ENCODE measurements around the gene SEC24C.
A peak's percentile ranks its signal among the peaks of the same experiment; 100 is the strongest.
"Not testable (repeated sequence)": the region's sequence is repeated elsewhere in the genome, so short reads cannot be mapped to it uniquely, and the experiment has no call there.

The SEC24C gene

DNA sequence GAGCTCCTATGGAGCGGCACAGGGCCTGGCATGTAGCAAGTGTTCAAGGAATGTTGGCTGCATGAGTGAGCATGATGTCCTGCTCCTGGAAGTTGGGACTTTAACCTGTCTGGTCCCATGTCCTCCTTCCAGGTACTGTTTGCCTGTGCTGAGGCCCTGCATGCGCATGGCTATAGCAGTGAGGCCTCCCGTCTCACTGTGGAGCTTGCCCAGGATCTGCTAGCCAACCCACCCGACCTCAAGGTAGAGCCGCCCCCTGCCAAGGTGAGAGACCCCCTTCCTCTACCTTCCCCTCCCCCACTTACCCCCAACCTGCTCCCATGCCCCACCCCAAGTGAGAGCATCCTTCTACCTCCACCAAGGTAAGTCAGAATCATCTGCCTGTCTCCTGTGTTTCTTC is 49.3 kb downstream of the SEC24C start:
- DNase-seq (ENCODE audit: low spot score), result no peak

DNA sequence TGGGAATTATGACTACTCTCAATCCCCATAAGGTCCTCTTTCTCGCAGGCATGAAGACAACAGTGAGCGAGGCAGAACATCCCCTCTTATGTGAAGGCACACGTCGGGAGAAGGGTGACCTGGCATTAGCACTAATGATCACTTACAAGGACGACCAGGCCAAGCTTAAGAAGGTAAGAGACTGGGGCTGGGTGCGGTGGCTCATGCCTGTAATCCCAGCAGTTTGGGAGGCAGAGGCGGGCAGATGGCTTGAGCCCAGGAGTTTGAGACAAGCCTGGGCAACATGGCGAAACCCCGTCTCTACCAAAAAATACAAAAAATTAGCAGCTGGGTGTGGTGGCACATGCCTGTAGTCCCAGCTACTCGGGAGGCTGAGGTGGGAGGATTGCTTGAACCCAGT is 51.3 kb downstream of the SEC24C start:
- DNase-seq (ENCODE audit: low spot score), result not testable (repeated sequence)

DNA sequence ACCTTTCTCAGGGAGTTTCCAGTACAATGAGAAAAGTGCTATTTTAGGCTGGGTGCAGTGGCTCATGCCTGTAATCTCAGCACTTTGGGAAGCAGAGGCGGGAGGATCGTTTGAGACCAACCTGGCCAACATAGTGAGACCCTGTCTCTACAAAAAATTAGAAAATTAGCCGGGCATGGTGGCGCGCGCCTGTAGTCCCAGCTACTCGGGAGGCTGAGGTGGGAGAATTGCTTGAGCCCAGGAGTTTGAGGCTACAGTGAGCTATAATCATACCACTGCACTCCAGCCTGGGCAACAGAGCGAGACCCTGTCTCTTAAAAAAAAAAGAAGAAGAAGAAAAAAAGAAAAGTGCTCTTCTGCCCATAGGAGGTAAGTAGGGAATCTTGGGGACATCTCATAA is 51.9 kb downstream of the SEC24C start:
- DNase-seq (ENCODE audit: low spot score), result not testable (repeated sequence)

DNA sequence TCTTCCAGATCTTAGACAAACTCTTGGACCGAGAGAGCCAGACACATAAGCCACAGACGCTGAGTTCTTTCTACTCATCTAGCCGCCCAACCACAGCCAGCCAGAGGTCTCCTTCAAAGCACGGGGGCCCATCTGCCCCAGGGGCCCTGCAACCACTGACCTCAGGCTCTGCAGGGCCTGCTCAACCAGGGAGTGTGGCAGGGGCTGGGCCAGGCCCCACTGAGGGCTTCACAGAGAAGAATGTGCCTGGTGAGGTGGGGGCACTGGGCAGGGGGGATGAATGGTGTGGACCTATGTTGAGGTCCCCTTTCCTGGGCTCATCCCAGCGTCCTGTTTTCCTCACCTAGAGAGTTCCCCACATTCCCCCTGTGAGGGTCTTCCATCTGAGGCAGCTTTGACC is 52.6 kb downstream of the SEC24C start:
- DNase-seq (ENCODE audit: low spot score), result no peak

DNA sequence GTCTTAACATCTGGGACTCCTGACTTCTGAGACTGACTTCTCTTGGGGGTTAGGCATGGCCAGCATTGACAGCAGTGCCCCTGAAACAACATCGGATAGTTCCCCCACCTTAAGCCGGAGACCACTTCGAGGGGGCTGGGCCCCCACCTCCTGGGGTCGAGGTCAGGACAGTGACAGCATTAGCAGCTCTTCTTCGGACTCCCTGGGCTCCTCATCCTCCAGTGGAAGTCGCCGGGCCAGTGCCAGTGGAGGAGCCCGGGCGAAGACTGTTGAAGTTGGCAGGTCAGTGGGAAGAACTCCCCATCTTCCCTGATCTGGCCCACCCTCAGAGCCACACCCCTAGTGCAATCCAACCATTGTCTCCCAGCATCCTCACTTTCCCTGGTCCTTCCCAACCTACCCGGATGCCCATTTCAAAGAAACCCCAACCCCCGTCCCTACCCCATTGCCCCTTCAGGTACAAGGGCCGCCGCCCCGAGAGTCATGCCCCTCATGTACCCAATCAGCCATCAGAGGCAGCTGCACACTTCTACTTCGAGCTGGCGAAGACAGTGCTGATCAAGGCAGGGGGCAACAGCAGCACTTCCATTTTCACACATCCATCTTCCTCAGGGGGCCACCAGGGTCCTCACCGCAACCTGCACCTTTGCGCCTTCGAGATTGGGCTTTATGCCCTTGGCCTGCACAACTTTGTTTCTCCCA is 53.3 kb downstream of the SEC24C start:
- no peak for DNase-seq (ENCODE audit: low spot score)

DNA sequence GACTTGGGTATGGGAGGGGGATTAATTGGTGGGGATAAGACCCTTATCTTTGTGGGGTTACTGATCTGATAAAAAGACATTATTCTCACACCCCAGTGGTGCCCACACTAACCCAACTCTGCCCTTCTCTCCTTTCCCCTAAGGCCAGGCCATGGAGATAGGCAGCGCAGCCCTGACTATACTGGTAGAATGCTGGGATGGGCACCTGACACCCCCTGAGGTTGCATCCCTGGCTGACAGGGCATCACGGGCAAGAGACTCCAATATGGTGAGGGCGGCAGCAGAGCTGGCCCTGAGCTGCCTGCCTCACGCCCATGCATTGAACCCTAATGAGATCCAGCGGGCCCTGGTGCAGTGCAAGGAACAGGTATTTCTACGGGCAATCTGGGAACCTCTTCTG is 53.9 kb downstream of the SEC24C start:
- no peak for DNase-seq (ENCODE audit: low spot score)

DNA sequence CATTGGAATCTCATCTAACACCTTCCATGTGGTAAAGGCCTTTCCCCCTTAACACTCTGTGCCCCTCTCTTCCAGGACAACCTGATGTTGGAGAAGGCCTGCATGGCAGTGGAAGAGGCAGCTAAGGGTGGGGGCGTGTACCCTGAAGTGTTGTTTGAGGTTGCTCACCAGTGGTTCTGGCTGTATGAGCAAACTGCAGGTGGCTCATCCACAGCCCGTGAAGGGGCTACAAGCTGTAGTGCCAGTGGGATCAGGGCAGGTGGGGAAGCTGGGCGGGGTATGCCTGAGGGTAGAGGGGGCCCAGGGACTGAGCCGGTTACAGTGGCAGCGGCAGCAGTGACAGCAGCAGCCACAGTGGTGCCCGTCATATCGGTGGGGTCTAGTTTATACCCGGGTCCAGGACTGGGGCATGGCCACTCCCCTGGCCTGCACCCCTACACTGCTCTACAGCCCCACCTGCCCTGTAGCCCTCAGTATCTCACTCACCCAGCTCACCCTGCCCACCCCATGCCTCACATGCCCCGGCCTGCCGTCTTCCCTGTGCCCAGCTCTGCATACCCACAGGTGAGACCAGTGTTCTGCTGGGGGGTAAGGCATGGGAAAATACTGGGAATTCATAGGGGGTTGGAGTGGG is 54.9 kb downstream of the SEC24C start:
- no peak for DNase-seq (ENCODE audit: low spot score)

DNA sequence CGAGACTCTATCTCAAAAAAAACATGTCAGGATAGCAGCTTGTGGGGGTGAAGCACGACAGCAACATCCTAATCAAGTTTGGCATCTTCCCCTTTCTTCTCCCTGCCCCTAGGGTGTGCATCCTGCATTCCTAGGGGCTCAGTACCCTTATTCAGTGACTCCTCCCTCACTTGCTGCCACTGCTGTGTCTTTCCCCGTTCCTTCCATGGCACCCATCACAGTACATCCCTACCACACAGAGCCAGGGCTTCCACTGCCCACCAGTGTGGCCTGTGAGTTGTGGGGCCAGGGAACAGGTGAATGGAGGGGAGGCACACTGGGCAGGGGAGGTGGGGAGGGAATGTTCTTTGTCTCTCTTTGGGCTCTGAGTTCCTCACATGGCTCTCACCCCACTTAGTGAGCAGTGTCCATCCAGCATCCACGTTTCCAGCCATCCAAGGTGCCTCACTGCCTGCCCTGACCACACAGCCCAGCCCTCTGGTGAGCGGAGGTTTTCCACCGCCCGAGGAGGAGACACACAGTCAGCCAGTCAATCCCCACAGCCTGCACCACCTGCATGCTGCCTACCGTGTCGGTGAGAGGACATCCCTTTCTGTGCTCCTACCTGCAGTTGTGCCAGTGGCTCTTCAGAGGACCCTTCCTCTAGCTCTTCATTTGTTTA is 55.9 kb downstream of the SEC24C start:
- no peak for DNase-seq (ENCODE audit: low spot score)

DNA sequence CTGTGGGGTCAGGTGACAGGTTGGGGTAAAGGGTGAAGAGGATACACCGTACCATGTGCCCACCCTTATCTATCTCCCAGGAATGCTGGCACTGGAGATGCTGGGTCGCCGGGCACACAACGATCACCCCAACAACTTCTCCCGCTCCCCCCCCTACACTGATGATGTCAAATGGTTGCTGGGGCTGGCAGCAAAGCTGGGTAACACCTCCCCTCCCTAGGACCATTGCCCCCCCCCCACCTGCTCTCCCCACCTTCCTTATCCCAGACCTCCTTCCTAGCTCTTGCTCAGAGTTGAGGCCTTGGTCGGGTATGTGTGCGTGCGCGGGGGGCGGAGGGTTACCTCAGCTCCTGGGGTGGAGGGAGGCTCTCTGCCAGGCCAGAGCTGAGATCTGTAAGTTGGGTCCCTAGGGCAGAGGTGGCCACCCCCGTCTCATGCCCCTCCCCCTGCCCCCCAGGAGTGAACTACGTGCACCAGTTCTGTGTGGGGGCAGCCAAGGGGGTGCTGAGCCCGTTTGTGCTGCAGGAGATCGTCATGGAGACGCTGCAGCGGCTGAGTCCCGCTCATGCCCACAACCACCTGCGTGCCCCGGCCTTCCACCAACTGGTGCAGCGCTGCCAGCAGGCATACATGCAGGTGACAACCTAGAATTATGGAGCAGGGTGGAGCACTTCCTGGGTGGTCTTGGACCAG is 56.5 kb downstream of the SEC24C start:
- no peak for DNase-seq (ENCODE audit: low spot score)

DNA sequence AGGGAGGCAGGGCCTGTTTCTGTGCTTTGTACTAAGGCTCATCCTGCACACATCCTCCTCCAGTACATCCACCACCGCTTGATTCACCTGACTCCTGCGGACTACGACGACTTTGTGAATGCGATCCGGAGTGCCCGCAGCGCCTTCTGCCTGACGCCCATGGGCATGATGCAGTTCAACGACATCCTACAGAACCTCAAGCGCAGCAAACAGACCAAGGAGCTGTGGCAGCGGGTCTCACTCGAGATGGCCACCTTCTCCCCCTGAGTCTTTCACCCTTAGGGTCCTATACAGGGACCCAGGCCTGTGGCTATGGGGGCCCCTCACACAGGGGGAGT is 57.0 kb downstream of the SEC24C start:
- no peak for DNase-seq (ENCODE audit: low spot score)

DNA sequence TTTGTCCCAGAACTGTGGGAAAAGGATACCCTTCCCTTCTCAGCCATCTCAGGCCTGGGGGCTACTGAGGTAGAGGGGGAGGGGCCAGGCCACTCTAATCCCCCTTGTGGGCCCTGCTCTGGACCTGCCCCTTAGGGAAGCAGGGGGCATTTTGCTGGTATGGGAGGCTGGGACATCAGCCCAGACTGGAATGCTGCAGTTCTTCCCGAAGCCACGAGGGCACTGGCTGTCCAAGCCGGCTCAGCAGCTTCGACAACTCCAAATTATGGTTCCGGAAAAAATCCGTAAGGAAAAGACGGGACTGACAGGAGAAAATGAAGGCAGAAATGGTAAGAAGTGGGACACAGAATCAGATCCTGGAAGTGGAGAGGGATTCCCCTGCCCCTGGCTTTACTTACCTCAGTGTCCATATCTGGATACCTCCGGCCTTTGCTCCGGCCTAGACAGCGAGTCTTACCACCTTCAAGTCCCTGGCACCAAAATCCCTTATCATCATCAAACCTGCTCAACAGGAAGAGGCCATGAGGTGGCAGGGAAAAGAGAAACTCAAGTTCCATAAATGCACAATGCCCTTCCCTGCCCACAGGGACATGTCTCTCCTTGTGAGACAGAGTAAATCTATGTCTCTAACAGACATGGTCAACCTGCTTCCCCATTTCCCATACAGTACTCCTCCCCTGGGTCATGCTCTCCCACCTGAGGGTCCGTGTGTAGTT is 58.3 kb downstream of the SEC24C start:
- DNase-seq (ENCODE audit: low spot score), result no peak

DNA sequence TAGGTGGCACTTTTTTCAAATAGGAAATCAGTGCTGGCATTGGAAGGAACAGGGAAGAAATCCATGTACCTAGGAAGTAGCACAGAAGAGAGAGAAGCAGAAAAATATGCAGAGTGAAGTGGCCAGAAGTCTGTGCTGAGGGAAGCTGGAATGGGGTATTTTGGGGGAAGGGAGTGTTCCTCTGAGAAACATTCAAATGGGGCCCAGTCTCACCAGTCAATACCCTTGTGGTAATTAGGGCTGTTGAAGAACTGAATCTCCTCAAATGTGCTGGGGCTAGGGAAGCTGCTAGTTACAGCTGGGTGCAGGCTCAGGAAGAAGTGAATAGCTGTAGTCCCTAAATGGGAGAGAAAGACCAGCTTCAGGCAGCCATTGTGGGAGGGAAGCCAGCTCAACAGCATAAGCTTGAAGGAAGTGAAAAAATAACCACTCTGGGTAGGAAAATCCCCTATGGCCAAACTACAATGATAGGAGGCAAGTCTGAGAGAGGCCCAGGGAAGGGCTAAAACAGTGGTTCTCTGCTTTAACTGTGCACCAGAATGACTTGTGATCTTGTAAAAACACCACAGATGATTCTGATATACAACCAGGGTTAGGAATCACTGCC is 59.6 kb downstream of the SEC24C start:
- DNase-seq (ENCODE audit: low spot score), result no peak

DNA sequence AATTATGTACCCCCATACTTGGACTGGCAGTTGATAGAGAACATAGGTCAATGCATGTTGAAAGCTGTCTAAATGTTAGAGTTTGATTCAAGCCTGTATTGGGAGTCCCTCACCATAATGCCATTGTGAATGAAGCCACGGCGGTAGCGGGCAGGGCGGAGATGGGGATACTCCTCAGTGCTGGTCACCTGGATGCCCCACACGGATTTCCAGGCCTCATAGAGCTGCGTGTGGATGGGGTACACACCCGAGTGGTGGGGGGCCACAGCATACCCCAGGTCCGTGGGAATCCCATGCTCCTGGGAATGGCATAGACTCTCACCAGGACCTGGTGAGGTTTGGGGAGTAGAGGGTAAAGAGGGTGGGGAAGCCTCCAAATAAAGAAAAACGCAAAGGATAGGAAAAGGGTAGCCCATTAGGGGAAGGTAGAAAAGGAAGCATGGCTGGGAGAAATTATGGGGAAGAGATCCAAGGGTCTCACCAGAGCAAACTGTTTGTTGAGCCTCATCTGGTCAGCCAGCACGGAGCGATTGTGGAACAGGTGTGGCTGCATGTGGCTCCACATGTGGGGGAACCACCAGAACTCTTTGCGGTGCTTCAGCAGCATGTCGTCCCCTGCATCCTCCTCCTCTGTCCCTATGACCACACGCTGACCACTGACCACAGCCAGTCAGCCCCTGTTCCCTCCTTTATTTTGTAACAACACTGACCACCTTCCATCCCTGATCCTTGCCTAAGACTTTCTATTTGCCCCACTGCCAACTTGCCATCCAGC is 62.2 kb downstream of the SEC24C start:
- no peak for DNase-seq (ENCODE audit: low spot score)

DNA sequence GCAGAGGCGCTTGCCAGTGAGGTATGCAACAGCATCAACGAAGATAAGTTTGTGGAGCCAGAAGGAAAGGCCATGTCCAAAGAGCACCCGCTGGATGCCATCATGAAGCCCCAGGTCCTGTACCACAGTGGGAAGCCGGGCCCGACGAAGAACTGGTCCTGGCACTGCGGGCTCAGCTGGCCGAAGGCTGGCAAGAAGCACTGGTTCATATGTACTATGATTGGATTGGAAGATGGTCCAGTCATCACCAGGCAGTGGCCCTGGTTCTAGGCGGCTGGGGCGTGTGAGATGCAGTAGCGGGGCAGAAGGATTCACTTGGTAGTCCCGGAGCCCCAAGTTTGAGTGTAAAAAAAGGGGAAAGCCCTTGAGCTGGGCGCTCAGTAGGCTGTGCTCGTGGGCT is 63.3 kb downstream of the SEC24C start:
- no peak for DNase-seq (ENCODE audit: low spot score)

DNA sequence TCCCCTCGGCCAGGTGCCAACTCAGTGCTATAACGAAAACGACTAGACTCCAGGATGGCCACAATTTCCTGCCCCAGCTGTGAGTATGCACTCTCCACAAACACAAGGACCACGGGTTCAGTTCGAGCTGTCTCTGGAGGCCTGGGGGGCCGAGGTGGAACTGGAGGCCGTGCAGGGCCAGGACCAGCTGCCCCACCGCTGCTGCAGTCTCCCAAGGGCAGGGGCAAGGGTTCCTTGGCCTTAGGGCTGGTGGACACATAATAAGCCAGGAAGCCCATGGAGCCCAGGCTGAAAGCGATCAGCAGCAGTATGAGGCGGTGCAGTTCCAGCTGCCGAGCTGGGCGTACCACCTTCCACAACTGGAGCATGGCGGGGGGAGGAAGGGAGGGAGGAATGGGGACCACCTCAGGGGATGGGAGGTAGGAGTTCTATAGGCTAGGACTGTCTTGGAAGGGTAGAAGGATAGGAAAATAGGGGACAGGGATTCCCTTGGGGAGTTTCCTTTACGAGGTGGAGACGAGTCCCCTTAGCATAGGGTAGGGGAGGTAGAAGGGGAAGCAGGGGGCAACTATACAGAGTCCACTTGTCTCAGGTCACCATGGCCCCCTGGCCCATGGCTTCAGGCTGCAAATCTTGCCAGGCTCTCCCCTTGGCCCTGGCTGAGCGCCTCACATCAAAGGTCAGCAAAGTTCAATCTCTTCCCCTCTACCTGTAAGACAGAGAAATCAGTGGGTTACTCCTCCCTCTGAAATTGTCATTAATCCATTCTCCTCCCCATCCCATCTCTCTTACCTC is 64.0 kb downstream of the SEC24C start:
- no peak for DNase-seq (ENCODE audit: low spot score)

DNA sequence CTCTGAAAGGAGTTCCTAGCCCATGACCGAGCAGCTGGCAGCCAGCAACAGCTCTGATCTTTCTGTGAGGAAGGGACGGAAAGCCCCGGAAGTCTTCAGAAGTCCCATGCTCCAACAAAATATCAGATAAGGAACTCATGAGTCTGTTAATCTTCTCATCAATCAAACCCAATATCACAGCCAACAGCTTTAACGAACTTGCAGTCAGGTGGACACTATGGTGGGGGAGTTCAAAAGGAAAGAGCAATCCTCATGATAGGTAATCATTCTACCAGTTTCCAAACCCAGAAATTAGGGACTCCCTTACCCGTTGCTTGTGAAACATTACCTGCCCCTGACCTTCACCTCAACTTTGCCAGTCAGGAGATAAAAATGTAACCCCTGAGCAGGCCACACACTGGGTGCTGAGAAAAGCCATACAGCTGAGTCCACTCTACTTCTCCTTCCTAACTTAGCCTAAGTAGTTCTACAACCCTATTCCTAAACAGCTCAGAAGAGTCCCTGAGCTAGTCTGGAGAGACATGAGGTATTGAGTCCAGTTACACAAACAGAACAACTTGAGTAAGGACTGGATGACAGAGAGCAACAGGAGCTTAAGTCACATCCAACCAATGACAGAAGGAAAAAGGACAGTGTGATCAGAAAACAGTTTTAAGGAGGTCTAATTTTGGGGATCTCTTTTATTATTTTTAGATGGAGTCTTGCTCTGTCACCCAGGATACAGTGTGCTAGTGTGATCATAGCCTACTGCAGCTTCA is 65.1 kb downstream of the SEC24C start:
- DNase-seq (ENCODE audit: low spot score), result no peak

DNA sequence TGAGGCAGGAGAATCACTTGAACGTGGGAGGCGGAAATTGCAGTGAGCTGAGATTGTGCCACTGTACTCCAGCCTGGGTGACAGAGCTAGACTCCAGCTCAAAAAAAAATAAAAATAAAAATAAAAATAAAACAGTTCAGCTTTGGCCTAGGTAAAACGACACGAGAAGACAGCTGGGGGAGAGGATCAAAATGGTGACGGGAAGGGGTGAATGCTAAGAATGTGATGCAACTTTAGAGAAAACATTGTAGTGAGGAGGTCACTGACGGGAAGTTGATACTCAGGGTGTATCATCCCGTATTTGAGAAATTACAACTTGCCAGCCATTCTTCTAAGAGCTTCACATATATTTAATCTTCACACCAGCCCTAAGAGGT is 66.2 kb downstream of the SEC24C start:
- no peak for DNase-seq (ENCODE audit: low spot score)

DNA sequence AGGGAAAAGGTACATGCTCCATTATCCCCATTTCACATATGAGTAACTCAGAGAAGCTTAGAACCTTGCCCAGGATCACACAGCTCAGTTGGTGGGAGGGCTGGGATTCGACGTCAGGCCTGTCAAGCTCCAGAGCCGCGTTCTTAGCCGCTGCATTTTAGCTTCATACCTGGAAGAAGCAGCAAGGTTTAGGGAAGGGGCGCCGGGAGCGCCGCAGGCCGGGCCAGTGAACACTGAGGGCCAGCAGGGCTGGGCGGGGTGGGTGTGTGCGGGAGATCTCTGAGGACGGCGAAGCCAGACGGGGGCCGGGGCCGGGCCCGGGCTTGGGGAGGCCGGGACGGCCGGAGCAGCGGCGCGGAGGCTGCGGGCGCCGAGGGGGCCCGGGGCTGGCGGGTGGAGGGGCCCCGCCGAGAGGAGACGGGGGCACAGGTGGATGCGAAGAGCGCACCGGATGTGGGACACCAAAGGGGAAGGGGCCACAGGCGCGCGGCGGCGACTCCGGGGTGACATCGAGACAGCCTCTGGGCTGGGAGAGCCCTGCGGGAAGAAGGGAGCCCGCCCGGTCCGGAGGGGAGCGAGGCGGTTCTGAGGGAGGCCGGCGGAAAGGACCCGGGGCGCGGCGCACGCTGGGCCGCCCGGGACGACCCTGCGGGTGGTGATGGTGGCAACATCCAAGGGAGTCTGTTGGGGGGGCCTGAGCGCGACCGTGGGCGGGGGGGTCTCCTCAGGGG is 66.7 kb downstream of the SEC24C start:
- peak; percentile 56 for DNase-seq (ENCODE audit: low spot score)

DNA sequence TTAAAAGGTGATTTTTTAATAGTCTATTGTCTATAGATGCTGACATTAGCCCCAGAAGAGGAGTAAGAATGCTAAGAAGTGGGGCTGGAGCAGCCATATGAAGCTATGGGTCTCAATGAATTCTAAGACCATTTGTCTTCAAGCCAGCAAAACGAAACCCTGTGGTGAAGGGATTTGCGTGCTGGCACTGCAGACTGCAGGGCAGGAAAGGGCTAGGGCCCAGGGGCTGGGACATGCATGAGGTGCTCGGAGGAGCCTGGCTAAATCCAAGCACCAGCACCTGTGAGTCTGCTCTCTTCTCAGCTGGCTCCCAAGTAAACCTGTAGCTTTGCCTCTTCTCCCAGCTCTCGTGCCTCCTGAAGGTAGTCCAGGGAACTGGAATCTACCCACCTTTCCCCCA is 68.5 kb downstream of the SEC24C start:
- DNase-seq (ENCODE audit: low spot score), result no peak
